GM21619 (cell line): Measurements from ENCODE around the gene LYPD6B.
A peak's percentile ranks its signal among the peaks of the same experiment; 100 is the strongest.

Experiments
- ATAC-seq: cut with Tn5 transposase; IDR thresholded peaks from one replicate; pipeline ENCODE4 v1.9.1; 2021; ENCODE audit not compliant: unreplicated experiment

LYPD6B gene

DNA sequence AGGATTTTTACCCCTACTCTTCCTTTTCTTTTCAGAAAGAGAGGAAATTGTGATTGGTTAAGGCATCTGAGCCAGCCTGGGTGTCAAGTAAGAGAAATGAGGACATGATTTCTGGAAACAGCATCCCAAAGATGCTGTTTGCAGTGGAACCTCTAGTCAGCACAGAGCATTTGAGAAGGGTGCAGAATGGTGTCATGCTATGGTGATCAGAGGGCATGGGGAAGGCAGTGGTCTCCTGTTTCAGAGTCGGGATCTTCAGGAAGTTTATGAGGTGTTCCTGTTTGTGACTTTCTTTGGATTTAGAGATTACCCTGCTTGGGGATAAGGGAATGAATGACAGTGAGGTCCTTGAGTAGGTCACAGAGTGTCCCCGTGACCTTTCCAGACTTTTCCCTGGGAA is 117.5 kb downstream of the LYPD6B start:
- no peak for ATAC-seq

DNA sequence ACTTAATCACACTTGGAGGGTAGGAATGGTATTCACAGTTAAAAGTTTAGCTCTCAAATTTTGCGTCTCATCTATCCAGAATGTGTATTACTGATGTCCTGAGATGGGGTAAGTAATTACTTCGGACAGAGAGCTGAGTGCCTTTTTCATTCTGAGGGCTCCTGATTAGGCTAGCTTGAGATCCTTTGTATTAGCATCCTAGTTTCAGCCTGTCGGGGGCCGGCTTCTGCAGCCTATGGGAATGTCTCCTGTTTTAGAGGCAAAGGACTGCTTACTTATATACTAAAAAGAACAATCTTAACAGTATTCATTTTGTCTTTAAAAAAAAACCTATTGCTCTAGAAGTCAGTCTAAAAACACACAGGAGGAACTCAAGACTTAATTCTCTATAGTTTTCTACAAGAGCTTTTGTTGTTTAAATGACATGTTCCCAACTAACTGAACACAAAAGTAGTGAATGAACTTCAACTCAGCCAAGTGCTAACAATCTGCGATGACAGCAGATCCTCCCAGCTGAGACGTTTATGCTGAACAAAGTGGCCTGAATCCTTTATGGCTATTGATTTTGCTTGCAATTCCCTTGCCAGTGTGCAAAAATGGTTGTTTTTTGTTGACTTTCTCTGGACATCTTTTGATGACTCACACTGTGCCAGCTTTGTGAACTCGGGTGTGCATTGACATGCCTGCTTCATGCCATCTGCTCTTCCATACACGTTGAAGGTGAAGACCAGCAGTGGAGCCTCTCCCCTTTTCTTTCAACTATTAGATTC is 118.7 kb downstream of the LYPD6B start:
- no peak for ATAC-seq

DNA sequence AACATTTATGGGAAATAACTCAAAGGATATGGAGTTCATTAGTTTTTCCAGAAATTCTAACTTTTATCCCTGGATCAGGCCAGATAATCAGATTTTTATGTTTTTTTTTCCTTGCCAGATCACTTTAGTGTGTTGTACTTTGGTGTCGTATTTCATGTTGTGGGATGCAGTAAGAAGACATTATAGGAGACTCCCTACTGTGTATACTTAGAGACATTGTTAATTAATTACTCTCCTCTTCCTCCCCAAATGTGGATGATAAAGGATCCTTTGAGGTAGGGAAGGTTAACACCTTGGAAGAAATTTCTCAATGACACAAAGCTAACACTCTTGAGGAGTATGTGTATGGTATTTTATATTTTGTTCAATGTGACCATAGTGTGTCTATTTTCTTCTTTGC is 120.5 kb downstream of the LYPD6B start:
- no peak for ATAC-seq

DNA sequence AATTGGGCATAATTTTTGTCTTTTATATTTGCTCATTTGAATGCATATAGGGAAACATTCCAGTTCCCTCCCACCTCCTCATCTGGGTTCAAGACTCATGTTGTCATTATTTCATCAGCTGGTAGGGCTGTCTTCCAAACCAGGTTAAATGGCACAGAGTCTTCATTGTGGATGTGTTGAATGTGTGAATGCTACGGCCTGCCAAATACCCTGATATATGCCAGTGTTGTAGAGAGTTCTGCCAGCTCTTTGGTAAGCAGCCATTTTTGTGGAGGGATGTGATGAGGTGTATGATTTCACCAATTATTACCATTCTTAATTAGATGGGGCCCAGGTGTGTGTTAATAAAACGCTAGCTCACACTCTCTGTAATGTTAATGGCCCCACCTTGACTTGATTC is 121.7 kb downstream of the LYPD6B start:
- ATAC-seq, result no peak

DNA sequence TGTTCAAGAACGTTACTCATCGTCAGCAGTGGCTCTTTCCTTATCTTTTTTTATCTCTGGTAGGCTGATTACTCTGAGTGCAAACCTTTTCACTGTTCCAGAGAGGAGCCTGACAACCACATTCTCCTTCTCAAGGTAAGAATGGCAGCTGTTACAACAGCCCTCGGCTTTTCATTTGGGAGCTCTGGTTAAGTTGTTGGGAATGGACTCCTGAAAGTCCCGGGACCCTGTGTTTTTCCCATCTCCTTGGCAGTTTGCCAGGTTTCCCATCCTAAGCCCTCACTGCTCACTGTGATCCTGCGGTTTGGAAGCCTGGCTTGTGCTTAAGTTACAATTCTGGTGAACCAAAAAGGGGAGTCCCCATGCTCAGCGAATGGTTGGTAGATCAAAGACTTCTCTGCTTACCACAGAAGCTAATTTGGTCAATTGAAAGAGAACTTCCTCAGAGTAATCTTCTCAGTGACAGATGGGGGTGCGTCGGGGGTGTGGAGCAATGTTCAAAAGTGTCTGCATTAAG is 122.3 kb downstream of the LYPD6B start:
- ATAC-seq, result peak; percentile 98

DNA sequence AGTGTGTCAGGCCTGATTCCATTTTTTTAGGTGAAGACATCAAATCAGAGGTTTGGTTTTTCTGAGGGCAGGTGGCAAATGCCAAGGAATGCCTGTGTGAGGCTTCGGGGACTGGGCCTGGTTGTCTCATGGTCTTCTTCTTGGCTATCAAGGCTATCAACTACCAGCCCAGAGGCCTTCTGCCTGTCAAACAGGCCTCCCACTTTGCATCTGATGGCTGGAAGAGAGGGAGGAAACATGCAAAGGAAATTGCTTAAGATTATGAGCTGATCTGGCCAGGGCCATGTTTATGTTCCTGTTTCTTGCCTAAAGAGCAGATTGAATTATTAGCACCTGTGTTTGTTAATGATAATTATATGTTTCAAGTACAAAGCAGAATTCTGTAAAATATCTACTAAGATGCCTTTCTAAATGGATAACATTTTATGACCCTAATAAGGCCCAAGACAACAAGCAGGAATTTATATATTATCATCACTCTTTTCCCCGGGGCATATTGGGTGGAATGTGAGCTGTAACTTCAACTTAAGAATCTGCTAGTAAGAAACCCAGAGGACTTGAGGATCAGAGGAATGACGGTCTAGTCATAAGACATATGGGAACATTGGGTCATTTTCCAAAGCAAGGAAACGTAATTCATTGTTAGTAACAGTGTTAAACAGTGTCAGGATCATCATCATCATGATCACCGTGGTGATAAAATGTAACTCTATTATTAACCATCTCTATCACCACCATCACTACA is 123.2 kb downstream of the LYPD6B start:
- no peak for ATAC-seq

DNA sequence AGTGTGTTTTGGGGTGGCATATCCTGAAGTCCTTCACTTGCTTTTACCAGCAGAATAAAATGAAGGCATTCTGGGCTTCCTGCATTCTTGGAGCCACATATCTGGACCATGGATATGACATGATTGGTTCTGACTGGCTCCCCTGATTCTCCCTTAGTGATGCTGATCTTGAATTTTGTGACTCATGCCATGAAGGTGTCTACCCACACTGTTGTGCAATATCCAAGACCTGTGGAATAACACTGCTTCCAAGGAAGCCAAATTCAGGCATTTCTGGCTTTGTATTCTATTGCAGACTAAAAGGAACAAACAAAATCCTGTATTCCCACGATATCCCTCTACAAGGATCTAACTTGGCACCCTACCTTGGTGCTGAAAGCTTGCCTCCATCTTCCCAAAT is 125.8 kb downstream of the LYPD6B start:
- ATAC-seq, result no peak

DNA sequence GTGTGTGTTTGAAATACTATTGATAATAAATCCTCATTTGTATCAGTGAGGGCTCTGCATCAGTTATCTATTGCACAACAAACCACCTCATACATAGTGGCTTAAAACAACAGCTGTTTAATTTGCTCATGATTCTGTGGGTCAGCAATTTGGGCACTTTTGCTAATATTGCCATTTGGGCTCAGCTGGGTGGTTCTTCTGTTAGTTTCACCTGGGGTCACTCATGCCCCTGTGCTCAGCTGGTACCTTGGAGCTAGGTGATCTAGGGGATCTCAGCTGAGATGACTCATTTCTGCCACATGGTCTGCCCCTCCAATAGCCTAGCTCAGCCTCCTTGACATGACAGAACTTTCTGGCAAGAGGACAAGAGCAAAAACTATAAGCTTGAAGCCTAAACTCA is 126.3 kb downstream of the LYPD6B start:
- no peak for ATAC-seq

DNA sequence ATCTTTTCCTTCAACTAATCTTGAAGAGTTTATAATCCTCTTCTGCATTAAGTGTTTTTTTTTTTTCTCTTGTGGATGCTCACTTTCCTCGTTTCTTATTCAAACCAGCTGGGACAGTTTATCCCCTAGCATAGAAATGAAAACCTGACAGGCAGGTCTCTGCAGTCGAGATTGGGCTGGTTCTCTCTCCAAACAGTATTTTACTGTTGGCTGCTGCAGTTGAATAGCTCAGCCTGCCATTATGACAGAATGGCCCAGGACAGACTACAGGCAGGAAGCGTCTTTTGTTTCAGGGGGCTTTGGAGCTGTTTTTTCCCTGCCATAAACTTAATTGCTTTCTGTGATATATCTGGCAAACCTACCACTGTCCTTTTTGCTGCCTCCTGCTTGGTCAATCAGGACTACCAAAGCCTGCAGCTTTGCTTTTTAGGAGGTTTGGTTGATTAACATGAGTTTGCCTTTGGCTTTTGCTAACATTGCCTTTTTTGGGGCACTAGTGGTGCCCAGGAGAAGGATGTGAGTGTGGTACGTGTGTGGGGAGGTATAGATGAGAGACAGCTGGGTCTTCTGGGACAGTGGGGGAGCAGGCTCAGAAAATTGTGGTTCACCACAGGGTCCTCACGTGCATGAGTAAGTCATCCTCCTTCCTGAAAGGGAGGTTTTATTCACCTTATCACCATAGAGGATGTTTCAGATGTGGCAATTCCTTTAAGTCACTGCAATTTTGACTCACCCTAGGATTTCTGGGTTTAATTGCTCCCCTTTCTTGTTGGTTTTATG is 128.7 kb downstream of the LYPD6B start:
- ATAC-seq, result peak; percentile 57

DNA sequence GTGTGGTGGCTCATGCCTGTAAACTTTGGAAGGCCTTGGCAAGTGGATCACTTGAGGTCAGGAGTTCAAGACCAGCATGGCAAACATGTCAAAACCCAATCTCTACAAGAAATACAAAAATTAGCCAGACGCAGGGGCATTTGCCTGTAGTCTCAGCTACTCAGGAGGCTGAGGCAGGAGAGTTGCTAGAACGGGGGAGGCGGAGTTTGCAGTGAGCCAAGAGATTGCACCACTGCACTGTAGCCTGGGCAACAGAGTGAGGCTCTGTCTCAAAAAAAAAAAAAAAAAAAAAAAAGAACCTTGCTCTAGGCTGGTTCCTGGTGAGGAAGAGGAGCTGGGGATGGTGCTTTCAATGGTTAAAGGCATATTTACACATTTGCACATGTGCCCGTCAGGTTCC is 129.4 kb downstream of the LYPD6B start:
- no peak for ATAC-seq

DNA sequence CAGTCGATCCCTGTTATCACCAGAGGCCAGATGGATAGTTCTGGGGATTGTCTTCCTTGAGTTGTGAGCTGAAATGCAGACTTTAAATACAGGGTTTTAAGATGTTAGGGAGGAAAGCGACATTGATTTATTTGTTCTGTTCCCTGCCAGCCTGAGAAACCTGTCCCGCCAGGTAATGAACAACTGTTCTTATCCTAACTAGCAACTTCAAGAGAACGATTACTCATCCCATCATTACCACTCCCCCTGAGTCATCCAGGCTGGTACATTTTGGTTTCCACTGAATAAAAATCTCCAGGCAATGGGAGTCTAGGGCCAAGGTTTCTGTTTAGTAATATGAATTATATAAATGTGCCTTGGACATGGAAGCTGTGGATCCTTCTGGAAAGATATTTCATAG is 131.2 kb downstream of the LYPD6B start:
- ATAC-seq, result no peak

DNA sequence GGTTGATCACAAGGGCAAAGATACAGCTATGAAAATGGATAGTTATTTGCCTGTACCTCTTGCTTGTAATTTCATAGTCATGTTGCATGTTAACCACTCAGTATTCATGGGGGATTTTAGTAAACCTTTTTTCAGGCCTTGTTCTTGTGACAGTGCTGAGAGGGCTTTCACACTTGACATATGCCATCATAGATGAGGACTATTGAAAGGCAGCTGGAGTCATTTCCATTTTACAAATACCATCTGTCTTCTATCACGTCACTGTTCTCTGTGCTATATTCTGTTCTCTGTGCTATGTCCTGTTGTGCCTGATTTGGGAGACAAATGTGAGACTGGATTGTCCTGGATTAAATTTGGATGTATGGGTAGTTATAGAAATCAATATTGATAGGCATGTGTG is 131.7 kb downstream of the LYPD6B start:
- no peak for ATAC-seq

DNA sequence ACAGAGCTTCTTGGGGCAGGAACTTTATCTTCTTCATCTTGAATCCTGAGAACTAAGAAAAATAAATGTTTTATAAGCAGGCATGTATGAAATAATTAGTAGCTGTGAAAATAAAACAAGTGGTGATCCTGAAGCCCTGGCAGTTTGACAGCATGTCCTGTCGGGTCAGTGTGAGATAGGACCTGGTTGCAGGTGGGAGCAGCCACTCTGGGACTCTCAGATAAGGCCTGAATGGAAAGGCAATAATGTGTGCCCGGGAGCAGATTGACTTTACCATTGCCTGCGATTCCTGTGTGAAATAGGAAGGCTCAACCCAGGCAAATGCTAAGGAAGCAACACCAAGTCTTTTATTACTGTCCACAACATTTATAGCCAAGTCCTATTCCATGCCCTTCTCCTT is 132.4 kb downstream of the LYPD6B start:
- ATAC-seq, result no peak

DNA sequence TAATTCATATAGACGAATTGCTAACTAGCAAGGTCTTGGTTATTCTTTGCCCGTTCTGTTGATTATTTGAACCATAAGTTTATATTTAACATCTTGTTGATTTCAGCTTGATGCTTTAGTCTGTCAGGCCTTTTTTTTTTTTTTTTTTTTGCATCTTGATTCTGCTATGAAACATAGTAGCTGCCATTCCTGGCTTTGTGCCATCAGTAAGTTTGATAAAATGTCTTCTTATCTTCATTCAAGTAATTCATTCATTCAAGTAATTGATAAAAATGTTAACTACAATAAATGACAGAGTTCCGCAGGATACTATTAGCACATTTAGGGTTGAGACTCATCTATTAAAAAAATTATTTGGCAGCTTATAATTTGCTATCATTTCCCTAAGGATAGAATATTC is 134.7 kb downstream of the LYPD6B start:
- no peak for ATAC-seq

DNA sequence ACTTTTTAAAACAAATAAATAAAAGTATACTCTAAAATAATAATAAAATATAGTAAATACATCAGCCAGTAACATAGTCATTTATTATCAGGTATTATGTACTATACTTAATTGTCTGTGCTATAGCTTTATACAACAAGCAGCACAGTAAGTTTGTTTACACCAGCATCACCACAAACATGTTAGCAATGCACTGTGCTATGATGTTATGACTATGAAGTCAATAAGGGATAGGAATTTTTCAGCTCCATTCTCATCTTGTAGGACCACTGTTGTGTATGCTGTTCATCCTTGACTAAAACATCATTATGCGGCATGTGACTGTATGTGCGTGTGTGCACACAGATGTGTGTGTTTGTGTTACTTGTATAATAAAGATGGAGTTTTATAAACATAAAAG is 137.5 kb downstream of the LYPD6B start:
- no peak for ATAC-seq

DNA sequence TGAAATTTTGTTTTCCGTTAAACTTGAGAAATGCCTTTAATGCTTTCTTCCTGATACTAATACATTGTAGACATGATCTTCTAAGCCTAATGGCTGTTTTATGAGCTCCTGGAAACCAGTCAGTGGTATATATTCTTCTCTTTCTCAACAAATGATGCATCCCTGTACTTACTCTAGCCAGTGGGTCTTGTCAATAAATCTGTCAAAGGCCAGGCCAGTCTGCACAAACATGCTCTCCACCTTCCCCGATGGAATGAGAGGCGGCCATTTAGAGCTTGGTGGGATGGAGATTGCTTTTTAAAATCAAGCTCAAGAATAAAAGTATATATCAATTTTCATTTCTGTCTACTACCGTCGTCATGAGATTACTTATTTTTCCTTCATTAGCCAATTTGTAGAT is 140.1 kb downstream of the LYPD6B start:
- ATAC-seq, result no peak

DNA sequence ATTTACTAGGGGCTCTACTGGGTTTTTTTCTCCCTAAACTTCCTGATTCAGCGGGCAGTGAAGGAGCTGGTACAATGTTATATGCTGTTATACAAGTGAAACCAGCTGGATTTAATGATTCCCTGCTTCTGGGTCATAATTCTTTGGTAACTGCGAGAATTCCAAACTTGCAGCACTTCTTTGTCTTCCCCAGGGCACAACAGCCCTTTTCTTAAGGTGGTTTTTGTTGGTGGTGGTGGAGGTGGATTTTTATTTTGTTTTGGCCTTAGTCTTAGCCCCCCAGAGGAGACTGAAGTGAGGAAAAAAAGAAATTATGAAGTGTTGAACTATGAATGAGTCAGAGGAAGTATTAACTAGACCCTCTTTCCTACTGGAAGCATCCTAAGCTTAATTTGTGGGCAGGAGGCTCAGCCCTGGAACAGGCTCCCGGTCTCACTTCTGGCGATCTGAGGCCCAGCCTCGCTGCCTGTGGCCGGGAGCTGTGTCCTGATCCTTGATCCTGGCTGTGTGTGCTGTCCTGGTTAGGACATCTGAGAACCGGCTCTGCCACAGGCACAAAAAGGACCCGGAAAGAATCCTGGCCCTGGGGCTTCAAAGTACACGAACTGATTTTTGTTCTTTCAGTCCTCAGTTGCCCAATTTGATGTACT is 141.9 kb downstream of the LYPD6B start:
- no peak for ATAC-seq

DNA sequence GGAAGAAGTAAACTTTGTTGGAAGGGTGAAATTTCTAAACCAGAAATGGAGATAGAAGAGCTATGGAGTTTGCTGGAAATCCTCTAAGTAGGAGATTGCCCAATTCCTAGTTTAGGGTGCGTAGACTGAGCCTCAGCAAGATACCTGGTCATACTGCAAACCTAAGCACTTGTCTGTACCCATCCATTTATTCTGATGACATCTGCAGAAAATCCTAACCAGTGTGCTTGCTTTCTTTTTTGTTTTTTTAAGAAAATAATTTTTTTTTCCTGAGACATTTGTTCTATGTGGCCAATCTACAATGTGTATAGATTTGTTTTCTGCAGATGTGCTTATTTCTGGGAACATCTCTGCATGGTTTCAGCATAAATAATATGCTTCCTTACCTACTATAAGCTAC is 144.7 kb downstream of the LYPD6B start:
- ATAC-seq, result no peak

DNA sequence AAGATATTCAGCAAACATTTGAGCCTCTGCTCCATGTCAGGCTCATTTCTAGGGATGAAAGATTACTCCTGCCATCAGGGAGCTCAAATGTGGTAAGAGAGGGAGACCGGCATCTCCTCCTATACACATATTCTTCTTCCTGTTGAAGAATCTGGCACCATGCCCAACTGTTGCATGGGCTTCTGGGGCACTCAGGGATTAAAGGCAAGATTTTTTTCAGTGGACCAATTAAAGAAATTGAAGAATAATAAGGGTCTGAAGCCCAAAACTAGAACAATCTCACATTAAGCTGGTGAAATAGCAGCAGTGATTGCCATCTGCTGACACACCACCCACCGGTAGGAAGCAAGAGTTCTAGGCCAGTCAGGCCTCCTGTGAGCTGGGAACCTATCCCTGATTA is 146.5 kb downstream of the LYPD6B start:
- ATAC-seq, result no peak

DNA sequence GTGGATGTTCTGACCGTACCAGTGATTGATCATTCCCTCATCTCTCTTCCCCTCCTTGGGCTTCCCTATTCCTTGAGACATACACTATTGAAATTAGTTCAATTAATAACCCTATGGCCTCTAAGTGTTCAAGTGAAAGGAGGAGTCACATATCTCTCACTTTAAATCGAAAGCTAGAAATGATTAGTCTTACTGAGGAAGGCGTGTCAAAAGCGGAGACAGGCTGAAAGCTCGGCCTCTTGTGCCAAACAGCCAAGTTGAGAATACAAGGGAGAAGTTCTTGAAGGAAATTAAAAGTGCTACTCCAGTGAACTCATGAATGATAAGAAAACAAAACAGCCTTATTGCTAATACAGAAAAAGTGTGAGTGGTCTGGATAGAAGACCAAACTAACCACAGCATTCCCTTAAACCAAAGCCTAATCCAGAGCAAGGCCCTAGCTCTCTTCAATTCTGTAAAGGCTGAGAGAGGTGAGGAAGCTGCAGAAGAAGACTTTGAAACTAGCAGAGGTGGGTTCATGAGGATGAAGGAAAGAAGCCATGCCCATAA is 147.5 kb downstream of the LYPD6B start:
- ATAC-seq, result no peak

DNA sequence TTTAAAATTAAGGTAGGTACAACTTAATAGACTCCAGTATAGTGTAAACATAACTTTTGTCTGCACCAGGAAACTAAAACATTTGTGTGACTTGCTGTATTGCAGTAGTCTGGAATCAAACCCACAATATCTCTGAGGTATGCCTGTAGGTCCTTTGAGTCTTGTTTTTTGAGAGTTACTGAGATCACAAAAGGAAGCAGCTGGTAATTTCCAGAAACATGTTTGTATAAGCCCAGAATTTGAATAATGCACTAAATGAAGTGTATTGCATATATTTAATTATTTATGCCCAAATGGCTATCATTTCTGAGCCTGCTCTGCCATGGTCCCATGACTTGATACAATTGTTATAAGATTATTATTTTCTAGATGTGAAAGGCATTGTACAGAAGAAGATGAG is 148.6 kb downstream of the LYPD6B start:
- no peak for ATAC-seq
